GM21515 (cell line): ENCODE data around the gene RAB40AL.
A peak's percentile ranks its signal among the peaks of the same experiment; 100 is the strongest.
"Not testable (repeated sequence)": the region's sequence is repeated elsewhere in the genome, so short reads cannot be mapped to it uniquely, and the experiment has no call there.

Source experiments
- ATAC-seq: cut with Tn5 transposase; IDR thresholded peaks from one replicate; pipeline ENCODE4 v1.9.1; 2021; ENCODE audit not compliant: unreplicated experiment

Gene RAB40AL, protein sequence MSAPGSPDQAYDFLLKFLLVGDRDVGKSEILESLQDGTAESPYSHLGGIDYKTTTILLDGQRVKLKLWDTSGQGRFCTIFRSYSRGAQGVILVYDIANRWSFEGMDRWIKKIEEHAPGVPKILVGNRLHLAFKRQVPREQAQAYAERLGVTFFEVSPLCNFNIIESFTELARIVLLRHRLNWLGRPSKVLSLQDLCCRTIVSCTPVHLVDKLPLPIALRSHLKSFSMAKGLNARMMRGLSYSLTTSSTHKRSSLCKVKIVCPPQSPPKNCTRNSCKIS

DNA sequence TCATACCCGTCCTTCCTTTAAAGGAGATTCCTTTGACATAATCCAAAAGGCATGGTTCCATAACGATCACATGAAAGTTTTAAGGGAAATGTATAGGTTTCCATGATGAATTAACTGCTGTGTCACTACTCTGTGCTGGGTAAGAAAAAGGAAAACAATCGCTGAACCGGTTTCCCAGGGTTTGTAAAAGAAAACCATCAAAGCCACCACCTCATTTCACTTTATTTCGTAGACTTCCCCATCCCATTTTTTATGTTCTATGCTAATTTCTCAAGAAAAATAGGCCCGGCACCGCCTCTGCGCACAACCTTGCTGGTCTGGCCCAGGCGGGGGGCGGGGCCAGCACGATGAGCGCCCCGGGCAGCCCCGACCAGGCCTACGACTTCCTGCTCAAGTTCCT, at the start of gene RAB40AL:
Gene RAB40AL, plus strand, starts transcription at position 301 of the 400 bp plus-strand sequence. Its CDS starts 47 bp downstream, at position 348.
- ATAC-seq = not testable (repeated sequence)

DNA sequence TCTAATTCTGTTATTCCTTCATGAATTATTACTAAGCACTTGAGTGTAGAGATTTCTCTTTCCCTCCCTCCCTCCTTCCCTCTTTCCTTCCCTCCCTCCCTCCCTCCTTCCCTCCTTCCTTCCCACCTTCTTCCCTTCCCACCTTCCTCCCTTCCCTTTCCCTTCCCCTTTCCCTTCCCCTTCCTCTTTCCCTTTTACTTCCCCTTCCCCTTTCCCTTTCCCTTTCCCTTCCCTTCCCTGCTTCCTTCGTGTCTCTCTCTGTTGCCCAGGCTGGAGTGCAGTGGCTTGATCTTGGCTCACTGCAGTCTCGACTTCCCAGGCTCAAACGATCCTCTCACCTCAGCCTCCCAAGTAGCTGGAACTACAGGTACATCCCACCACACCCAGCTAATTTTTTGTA, 49.4 kb upstream of the RAB40AL start:
- ATAC-seq = no peak

DNA sequence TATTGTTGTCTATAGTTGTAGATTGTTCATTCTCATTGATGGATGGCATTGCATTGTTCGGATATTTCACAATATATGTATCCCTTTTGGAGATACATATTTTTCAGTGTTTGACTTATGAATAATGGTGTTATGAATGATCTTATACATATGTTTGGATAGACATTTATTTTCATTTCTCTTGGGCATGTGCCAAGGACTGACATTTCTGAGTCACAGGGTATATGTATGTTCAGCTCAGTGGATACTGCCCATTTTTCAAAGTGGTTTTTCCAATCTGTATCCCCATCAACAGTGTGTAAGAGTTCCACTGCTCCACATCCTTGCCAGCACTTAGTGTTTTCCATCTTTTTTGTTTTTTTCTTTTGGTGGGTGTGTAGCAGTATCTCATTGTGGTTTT, 45.0 kb upstream of the RAB40AL start:
- no peak for ATAC-seq

DNA sequence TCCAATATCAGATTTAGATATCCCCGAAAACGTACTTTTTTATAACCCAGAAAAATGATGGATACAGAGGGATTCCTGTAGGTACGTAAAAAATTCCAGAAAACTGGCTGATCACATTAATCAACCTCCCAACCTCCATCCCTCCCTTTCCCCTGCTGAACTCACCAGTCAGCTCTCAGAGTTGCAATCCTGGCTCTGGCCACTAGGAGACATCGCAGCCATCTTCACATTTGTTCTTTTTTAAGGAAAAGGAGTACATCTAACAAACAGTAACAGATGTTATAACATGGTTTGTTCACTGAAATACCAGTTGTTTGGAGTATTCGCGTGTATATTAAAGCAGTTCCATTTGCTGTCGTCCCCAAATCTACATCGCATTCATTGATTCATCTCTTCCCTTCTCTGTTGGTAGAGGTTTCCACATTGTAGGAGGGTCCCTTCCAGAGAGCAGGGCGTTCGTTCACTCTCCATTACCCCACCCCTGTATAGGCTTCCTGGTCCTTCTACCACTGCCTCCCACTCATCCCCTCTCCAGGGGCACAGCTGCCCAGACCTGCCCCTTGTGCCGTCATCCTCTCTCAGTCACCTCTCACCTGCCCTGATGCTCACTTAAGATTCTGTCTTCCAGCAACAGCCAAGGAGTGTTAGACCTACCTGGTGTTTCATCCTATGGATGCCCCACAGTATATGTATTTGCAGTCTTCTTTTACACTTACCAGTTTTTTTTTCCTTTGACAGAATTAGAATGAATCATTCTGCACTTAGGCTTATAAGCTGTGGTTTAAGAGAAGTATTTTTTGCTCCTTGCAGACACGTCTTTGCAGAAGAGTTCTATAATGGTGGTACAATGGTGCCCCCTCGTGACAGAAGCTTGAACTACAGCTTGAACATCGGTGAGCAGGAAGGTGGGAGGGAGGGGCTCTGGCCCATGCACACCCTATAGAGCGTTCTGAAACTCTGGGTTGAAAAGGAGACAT, 36.8 kb upstream of the RAB40AL start:
- peak; percentile 97 for ATAC-seq

DNA sequence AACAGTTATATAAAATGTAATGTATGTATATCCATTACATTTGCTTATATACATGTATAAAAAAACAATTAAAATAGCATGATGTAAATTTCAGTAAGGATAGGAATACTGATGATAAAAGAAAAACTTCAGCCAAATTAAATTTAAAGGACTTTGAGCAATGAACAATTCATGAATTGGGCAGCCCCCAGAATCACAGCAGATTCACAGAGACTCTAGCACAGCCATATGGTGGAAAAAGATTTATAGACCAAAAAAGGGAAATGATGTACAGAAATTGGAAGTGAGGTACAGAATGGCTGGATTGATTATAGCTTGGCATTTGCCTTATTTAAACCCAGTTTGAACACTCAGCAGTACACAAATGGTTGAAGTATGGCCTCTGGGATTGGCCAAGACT, 34.7 kb upstream of the RAB40AL start:
- no peak for ATAC-seq

DNA sequence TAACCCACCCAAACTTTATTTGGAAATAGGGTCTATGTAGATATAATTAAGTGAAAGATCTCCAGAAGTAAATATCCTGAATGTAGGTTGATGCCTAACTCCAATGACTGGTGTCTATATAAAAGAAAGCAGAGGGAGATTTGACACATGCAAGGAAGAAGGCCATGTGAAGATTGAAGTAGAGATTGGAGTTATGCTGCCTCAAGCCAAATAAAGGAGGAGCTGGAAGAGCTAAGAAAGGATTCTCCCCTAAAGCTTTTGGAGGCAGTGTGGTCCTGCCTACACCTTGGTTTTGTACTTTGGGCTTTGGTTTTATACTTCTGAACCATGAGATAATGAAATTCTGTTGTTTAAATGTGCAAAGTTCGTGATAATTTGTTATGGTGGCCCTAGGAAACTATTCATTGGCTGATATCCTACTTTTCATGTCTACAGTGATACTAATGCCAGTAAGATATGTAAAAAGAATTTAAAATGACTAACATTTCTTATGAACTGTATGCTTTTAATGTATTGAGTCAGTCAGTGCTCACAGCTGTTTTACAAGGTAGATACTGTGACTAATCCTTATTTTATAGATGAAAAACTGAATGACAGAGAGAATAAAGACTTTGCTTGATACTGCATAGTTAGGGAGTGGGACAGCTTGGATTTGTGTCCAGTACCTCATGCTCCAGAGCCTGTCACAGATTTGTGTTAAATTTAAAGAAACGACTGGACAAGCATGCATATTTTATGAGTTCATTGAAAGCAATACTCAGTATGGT, 5.9 kb upstream of the RAB40AL start:
- ATAC-seq = no peak

DNA sequence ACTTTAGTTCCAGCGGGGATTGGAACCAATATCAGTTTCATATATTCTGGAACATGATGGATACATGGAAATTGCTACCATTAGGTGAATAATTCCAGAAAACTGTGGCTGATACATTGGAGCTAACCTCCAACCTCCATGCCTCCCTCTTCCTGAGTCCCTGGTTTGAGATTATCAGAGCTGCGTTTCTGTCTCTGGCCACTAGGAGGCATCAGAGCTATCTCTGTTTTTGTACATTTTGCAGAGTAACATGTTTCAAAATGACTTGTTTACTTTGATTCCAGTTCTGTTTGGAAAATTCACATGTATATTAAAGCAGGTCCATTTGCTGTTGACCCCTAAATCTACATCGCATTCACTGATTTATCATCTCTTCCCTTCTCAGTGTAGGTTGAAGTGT, 2.4 kb upstream of the RAB40AL start:
- no peak for ATAC-seq

DNA sequence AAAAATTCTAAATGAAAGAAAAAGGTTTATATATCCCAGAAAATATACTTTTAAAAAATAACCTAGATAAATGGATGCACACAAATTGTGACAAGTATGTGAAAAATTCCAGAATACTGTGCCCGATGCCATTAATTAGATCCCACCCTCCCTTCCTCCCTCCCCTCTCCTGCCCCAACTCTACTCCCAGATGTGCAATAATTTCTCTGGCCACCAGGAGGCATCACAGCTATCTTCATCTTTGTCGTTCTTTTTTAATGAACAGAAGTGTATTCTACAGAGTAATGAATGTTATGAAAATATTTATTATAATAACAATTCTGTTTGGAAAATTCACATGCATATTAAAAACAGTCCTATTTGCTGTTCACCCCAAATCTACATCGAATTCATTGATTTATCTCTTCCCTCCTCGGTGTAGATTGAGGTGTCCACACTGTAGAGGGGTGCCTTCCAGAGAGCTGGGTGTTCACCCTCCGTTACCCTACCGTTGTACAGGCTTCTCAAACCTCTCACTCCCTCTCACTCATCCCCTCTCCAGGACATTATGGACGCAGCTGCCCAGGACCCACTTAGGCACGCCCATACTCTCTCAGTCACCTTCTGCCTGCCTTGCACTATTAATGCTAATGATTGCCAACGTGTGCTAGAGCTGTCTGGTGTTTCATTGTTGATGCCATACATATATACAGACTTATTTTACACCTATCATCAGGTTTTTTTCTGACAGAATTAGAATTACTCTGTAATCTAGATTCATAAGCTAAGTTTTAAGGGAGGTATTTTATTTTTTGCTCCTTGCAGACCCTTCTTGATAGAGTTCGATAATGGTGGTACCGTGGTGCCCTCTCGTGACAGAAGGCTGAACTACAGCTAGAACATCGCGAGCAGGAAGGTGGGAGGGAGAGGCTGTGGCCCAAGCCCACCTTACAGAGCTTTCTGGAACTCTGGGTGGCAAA, 14.1 kb downstream of the RAB40AL start:
- ATAC-seq = peak; percentile 75

DNA sequence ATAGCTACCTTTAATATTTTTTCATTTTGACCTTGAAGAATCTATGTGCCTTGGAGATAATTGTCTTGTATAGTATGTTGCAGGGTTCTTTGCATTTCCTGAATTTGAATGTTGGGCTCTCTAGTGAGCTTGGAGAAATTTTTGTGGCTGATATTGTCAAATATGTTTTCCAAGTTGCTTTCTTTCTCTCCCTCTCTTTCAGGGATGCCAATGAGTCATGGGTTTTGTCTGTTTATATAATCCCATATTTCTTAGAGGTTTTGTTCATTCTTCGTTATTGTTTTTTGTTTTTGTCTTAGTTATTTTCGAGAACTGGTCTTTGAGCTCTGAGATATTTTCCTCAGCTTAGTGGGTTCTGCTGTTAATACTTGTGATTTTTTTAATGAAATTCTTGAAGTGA, 20.7 kb downstream of the RAB40AL start:
- ATAC-seq = no peak

DNA sequence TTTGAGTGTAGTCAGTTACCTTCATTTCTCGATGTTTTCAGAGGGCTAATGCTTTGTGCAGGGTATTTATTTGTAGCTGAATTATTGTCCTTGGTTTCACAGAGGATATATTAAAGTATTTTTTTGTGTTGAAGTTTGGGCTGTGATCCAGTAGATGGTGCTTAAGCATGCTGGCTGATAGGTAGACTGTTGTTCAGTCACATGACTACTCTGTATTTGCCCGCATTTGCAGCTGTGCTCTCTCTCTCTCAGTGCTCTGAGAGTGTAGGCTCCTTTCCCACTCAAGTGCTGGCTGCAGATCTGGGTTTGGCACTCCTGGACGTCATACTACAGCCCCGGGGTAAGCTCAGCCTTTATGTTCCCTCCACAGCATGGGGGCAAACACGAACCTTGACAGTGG, 21.7 kb downstream of the RAB40AL start:
- ATAC-seq = no peak

DNA sequence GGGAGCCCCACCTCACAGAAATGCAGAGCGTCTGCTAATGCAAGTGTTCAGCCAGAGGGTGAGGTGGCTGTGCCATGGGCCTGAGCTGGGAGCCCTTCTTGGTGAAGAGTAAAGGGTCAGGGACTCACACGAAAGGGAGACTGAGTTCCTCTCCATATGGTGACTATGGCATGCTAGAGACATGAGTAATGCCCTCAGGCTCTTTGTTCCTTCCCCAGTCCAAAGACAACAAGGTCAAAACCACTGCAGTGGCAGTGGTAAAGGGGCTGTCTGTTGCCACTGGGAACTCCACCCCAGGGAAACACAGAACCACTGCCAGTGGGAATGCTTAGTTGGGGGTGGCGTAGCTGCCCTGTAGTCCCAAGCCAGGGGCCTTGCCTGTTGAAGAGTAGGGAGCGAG, 22.4 kb downstream of the RAB40AL start:
- no peak for ATAC-seq

DNA sequence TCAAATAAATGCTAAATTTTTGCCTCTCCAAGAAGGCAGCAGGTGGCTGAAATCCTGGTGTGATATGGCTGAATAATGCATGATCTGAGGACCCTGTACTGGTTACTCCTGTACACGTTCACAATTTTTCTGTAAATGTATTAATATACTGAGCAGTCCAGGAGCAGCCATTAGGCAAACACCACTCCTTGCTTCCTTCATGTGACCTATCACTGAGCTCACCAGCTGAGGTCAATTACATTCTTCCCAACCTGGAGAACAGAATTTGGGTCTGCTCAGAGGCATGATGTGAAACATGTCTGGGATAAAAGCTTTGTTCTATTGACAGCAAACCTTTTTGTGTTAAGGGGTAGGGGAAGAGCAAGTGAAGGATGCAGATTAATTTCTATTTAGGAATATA, 26.9 kb downstream of the RAB40AL start:
- ATAC-seq = no peak

DNA sequence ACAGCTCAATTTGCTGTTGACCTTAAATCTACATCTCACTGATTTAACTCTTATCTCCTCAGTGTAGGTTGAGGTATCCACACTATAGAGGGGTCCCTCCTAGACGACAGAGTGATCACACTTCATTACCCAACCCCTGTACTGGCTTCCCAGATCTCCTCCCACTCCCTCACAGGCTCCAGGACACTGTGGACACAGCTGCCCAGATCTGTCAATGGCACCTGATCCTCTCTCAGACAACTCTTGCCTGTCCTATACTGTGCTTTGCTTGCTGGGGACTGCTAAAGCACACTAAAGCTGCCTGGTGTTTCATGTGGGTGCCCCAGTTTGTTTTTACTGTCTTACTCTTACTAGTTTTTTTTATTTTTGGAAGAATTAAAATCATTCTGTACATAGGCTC, 27.9 kb downstream of the RAB40AL start:
- ATAC-seq = no peak

DNA sequence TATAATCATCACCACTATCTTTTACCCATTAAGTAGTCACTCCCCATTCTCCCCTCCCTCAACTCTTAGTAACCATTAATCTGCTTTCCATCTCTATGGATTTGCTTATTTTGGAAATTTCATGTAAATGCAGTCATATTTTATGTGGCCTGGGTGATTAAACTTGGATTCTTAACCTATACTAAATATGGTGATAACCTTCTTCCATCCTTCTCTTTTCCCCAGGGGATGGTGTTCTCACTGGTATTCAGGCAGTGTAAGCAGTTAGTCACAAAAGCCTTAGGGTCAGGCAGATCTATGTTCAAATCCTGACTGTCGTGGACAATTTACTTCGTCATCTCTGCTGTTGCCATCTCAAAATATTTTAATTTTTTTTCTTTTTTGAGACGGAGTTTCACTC, 29.6 kb downstream of the RAB40AL start:
- ATAC-seq = no peak

DNA sequence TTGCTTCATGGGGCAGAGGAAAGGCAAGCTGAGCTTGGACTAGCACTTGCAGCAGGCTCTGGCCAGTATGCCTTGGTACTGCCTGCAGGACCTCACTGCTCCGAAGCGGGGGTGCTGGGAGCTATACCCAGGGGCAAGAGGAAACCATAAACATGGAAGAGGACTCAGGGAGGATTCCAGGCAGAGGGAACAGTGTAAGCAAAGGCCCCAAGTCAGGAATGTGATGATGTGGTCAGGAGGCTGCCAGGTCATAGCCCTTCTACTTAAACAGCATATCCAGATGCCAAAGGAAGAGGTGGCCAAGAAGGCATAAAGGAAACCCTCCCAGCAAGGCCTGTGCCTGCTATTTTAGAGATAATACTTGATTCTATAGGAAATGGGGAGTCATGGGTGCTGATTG, 31.1 kb downstream of the RAB40AL start:
- ATAC-seq = no peak

DNA sequence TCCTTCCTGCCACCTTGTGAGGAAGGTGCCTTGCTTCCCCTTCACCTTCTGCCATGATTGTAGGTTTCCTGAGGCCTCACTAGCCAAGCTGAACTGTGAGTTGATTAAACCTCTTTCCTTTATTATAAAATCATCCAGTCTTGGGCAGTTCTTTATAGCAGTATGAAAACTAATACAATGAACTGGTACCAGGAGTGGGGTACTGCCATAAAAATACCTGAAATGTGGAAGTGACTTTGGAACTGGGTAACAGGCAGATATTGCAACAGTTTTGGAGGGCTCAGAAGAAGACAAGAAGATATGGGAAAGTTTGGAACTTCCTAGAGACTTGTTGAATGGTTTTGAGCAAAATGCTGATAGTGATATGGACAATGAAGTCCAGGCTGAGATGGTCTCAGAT, 34.5 kb downstream of the RAB40AL start:
- ATAC-seq = not testable (repeated sequence)

DNA sequence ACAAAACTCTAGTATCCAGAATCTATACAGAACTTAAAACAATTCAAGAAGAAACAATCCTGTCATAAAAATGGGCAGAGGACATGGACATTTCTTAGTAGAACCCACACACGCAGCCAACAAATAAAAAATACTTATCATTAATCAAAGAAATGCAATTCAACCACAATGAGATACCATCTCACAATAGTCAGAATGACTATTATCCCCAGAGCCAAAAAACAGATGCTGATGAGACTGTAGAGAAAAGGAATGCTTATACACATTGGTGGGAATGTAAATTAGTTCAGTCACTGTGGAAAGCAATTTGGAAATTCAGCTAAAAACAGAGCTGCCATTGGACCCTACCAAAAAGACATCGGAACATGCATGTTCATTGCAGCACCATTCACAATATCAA, 37.9 kb downstream of the RAB40AL start:
- ATAC-seq = no peak

DNA sequence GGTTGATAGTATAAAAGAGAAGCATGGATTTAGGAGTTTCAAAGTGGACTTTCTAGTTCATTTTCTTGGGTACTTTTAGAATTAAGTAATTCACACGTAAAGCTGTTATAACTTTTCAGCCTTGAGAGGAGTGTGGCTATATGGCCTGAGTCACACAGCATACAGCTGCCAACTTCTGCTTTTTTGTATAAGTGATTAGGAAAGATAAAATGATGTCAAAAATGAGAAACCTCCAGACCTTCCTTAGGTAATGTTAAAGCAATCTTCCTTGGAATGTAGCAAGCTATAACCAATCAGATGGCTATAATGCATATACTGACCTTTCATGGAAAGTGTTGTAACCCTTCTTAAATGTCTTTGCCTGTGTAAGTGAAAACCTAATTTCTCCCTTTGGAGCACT, 39.2 kb downstream of the RAB40AL start:
- ATAC-seq = no peak

DNA sequence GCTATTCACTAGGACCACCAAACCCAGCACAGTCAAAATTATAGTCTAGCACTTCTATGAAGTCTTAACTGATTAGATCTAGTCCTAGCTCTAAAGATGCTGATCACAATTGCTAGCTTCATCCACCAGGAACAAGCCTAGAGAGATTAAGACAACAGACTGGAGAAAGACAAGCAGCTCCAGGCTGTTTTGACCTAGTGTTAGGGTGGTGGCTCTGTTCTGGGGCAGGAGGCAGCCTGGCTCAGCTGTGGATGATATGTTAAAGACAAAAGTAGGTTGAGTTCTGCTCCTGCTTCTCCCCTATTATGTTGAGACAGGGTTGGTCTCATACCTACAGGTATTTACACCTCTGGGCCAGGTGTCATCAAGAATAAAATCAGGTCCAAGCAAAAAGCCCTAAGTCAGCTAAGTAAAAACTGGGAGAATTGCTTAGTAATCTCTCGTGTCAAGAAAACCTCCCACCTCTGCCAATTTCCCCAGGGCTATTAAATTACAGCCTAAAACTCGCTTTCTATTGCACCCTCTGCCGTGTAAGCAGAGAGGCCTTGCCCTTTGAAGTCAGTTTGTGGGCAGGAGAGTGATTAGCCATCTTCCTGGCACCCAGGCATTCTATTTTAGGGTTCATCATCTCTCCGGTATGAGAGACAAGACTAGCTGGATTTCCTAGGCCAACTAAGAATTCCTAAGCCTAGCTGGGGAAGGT, 39.9 kb downstream of the RAB40AL start:
- ATAC-seq = no peak

DNA sequence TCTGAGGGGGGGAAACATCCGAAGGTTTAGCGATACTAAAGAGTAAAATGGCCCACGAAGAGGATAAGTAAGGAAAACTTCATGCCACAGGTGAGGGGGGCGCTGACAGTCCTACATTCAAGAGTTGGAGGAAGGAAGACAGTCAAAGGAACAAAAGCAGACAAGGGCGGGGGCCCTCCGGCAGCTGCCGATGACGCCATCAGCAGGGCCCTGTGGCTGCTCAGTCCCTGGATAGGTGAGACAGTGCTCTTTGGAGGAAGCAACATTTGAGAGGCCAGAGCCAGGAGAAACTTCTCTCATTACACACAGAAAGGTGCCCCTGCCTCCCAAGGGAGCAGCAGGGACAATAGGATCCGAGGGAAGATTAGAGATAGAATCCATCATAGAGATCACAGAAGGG, 41.5 kb downstream of the RAB40AL start:
- ATAC-seq = no peak
